SJSA1 (cell line): ENCODE results near the gene RB1. TPM values are rescaled to one million over a fixed set of nuclear protein-coding genes. Genes with fewer than 3 reads are reported as not detected.
"Not testable (repeated sequence)": the region's sequence is repeated elsewhere in the genome, so short reads cannot be mapped to it uniquely, and the experiment has no call there.

Experiments
- DNase-seq, 2 experiments: peaks; one replicate each; pipeline ENCODE4 v3.0.0-alpha.2; 2015 to 2020; ENCODE audit warnings: low spot score in 2 of 2, low read depth in 1 of 2
- H3K27ac ChIP-seq: fragments of 250-450 bp; sonication (Bioruptor Pico); 2 replicates; pipeline ENCODE4 v1.5.1; 2020; ENCODE audit warnings: mild to moderate bottlenecking, moderate library complexity
- H3K27me3 ChIP-seq: fragments of 250-450 bp; sonication (Bioruptor Pico); replicated peaks from 2 replicates; pipeline ENCODE4 v1.5.1; 2020; ENCODE audit warnings: mild to moderate bottlenecking, moderate library complexity
- H3K36me3 ChIP-seq: fragments of 250-450 bp; sonication (Bioruptor Pico); 2 replicates; pipeline ENCODE4 v1.5.1; 2020; ENCODE audit warnings: mild to moderate bottlenecking
- H3K4me1 ChIP-seq: fragments of 250-450 bp; sonication (Bioruptor Pico); replicated peaks from 2 replicates; pipeline ENCODE4 v1.6.1; 2021; ENCODE audit warnings: mild to moderate bottlenecking
- H3K4me3 ChIP-seq: fragments of 250-450 bp; sonication (Bioruptor Pico); 2 replicates; pipeline ENCODE4 v1.5.1; 2020; ENCODE audit warnings: mild to moderate bottlenecking
- H3K9me3 ChIP-seq: fragments of 250-450 bp; sonication (Bioruptor Pico); replicated peaks from 2 replicates; pipeline ENCODE4 v1.5.1; 2020; ENCODE audit warnings: mild to moderate bottlenecking
- total RNA-seq: library from RNA; depleted of rRNA; stranded (reverse); fragments of >200 nt; shearing (Covaris generic); gene quantifications from 2 replicates; pipeline ENCODE4 v1.2.3, GENCODE V29; 2014

RB1 gene
- total RNA-seq, 1 experiment from 2014 or later = 53.8 TPM

GRCh38 chr13:48443442-48444208, 140.1 kb downstream of the RB1 start:
- DNase-seq = no peak
- Histone ChIP-seq H3K4me1 (peaks cover 15% of the 10 kb centered on the region), H3K36me3 (0 out of 2 replicates have a peak, but pooled peaks cover 2% of the 10 kb centered on the region), H3K27me3 (no peaks in the 10 kb centered on the region), H3K9me3 (no peaks in the 10 kb centered on the region), H3K4me3 (no peak overlapping the region), H3K27ac (no peak overlapping the region)

GRCh38 chr13:48446464-48446863, 142.9 kb downstream of the RB1 start:
- H3K27me3 ChIP-seq = no peaks in the 10 kb centered on the region
- H3K9me3 ChIP-seq = peaks cover 5% of the 10 kb centered on the region; the same call in 1 of the 2 replicates
- peaks cover 26% of the 10 kb centered on the region for H3K4me1 ChIP-seq
- H3K4me3 ChIP-seq = no peak overlapping the region
- no peak overlapping the region for H3K27ac ChIP-seq
- peak in 1 of 2 experiments; percentile 35 for DNase-seq
- 0 out of 2 replicates have a peak, but pooled peaks cover 2% of the 10 kb centered on the region for H3K36me3 ChIP-seq

- peaks cover 9% of the 10 kb centered on the region for H3K36me3 ChIP-seq
- H3K4me1 ChIP-seq = peaks cover 29% of the 10 kb centered on the region
- H3K27ac ChIP-seq = peak overlapping the region; percentile 58; the same call in 1 of the 2 replicates
- no peak overlapping the region for H3K4me3 ChIP-seq
- no peak for DNase-seq
- no peaks in the 10 kb centered on the region for H3K27me3 ChIP-seq
- peaks cover 5% of the 10 kb centered on the region; the same call in 1 of the 2 replicates for H3K9me3 ChIP-seq
Observed at GRCh38 chr13:48448285-48448958, 144.9 kb downstream of the RB1 start.

- H3K4me1 ChIP-seq = peaks cover 35% of the 10 kb centered on the region
- DNase-seq = peak in 1 of 2 experiments; percentile 35
- H3K27me3 ChIP-seq = no peaks in the 10 kb centered on the region
- peak overlapping the region; percentile 58 for H3K27ac ChIP-seq
- no peak overlapping the region for H3K4me3 ChIP-seq
- peaks cover 5% of the 10 kb centered on the region; the same call in 1 of the 2 replicates for H3K9me3 ChIP-seq
- H3K36me3 ChIP-seq = peaks cover 13% of the 10 kb centered on the region
Observed at GRCh38 chr13:48448959-48449614, 145.5 kb downstream of the RB1 start.

GRCh38 chr13:48449656-48450055, 146.1 kb downstream of the RB1 start:
- Histone ChIP-seq H3K27ac (peak overlapping the region; percentile 58), H3K36me3 (peaks cover 17% of the 10 kb centered on the region), H3K4me1 (peaks cover 37% of the 10 kb centered on the region), H3K9me3 (peaks cover 5% of the 10 kb centered on the region; the same call in 1 of the 2 replicates), H3K4me3 (no peak overlapping the region), H3K27me3 (no peaks in the 10 kb centered on the region)
- peak in 1 of 2 experiments; percentile 12 for DNase-seq

GRCh38 chr13:48451196-48451595, 147.6 kb downstream of the RB1 start:
- H3K4me1 ChIP-seq = peaks cover 35% of the 10 kb centered on the region
- not testable (repeated sequence) for H3K27me3 ChIP-seq, DNase-seq, H3K4me3 ChIP-seq, H3K27ac ChIP-seq, H3K9me3 ChIP-seq
- peaks cover 30% of the 10 kb centered on the region for H3K36me3 ChIP-seq

- H3K9me3 ChIP-seq = no peaks in the 10 kb centered on the region
- H3K27me3 ChIP-seq = no peaks in the 10 kb centered on the region
- H3K4me3 ChIP-seq = no peak overlapping the region
- no peak for DNase-seq
- peaks cover 11% of the 10 kb centered on the region for H3K4me1 ChIP-seq
- no peak overlapping the region for H3K27ac ChIP-seq
- H3K36me3 ChIP-seq = peaks cover 40% of the 10 kb centered on the region
Observed at GRCh38 chr13:48456546-48456945, 153.0 kb downstream of the RB1 start.

- H3K27me3 ChIP-seq = no peaks in the 10 kb centered on the region
- H3K4me3 ChIP-seq = no peak overlapping the region
- no peak overlapping the region for H3K27ac ChIP-seq
- peaks cover 11% of the 10 kb centered on the region for H3K4me1 ChIP-seq
- H3K9me3 ChIP-seq = no peaks in the 10 kb centered on the region
- DNase-seq = no peak
- H3K36me3 ChIP-seq = peaks cover 40% of the 10 kb centered on the region
Observed at GRCh38 chr13:48457578-48458242, 154.2 kb downstream of the RB1 start.

GRCh38 chr13:48475230-48475629, 171.7 kb downstream of the RB1 start:
- Histone ChIP-seq H3K27ac (no peak overlapping the region), H3K9me3 (no peaks in the 10 kb centered on the region), H3K4me1 (no peaks in the 10 kb centered on the region), H3K27me3 (no peaks in the 10 kb centered on the region), H3K36me3 (peaks cover 15% of the 10 kb centered on the region; the same call in 1 of the 2 replicates), H3K4me3 (no peak overlapping the region)
- DNase-seq = no peak

GRCh38 chr13:48476215-48476614, 172.7 kb downstream of the RB1 start:
- no peak overlapping the region for H3K4me3 ChIP-seq
- H3K36me3 ChIP-seq = peaks cover 15% of the 10 kb centered on the region; the same call in 1 of the 2 replicates
- DNase-seq = no peak
- no peaks in the 10 kb centered on the region for H3K9me3 ChIP-seq
- H3K27ac ChIP-seq = no peak overlapping the region
- no peaks in the 10 kb centered on the region for H3K4me1 ChIP-seq
- no peaks in the 10 kb centered on the region for H3K27me3 ChIP-seq

- no peaks in the 10 kb centered on the region for H3K4me1 ChIP-seq
- no peak overlapping the region for H3K4me3 ChIP-seq
- no peak overlapping the region for H3K27ac ChIP-seq
- H3K36me3 ChIP-seq = peaks cover 15% of the 10 kb centered on the region; the same call in 1 of the 2 replicates
- H3K9me3 ChIP-seq = no peaks in the 10 kb centered on the region
- no peak for DNase-seq
- H3K27me3 ChIP-seq = no peaks in the 10 kb centered on the region
Observed at GRCh38 chr13:48476686-48477085, 173.1 kb downstream of the RB1 start.

GRCh38 chr13:48477191-48477855, 173.8 kb downstream of the RB1 start:
- DNase-seq = no peak
- Histone ChIP-seq H3K9me3 (no peaks in the 10 kb centered on the region), H3K36me3 (peaks cover 13% of the 10 kb centered on the region; the same call in 1 of the 2 replicates), H3K4me1 (no peaks in the 10 kb centered on the region), H3K4me3 (no peak overlapping the region), H3K27me3 (no peaks in the 10 kb centered on the region), H3K27ac (no peak overlapping the region)

GRCh38 chr13:48478391-48478790, 174.8 kb downstream of the RB1 start:
- H3K27ac ChIP-seq = no peak overlapping the region
- H3K9me3 ChIP-seq = no peaks in the 10 kb centered on the region
- no peak overlapping the region for H3K4me3 ChIP-seq
- H3K27me3 ChIP-seq = no peaks in the 10 kb centered on the region
- peaks cover 13% of the 10 kb centered on the region; the same call in 1 of the 2 replicates for H3K36me3 ChIP-seq
- no peak for DNase-seq
- H3K4me1 ChIP-seq = no peaks in the 10 kb centered on the region
